PFSK-1 (cell line): ENCODE measurements around the gene SLC24A3.

Experiments used
- FOXP2 ChIP-seq: optimal IDR thresholded peaks from 2 replicates; pipeline ENCODE3; 2011; ENCODE audit warnings: borderline replicate concordance, control low read depth, inconsistent platforms; ENCODE audit not compliant: insufficient read depth; ENCODE audit errors: extremely low read length, extremely low read depth
- POLR2AphosphoS5 ChIP-seq: IDR thresholded peaks from 2 replicates; pipeline ENCODE4 v1.6.1; 2012; ENCODE audit warnings: low read depth, mild to moderate bottlenecking, control low read depth, low read length, moderate library complexity
- SIN3A ChIP-seq: IDR thresholded peaks from 2 replicates; pipeline ENCODE4 v1.6.1; 2012; ENCODE audit warnings: mild to moderate bottlenecking, low read length, moderate library complexity, borderline replicate concordance; ENCODE audit not compliant: insufficient read depth
- TAF1 ChIP-seq: IDR thresholded peaks from 2 replicates; pipeline ENCODE4 v1.6.1; 2012; ENCODE audit warnings: low read length, control low read depth, borderline replicate concordance; ENCODE audit not compliant: insufficient read depth
- TF ChIP-seq, protein P1 (sequence below), 2 experiments: IDR thresholded peaks; 2 replicates each; pipeline versions ENCODE4 v1.6.1 to v1.8.0; 2011 to 2012; ENCODE audit warnings: low read depth in 2 of 2, low read length in 2 of 2, control low read depth in 1 of 2, inconsistent platforms in 1 of 2, mild to moderate bottlenecking in 1 of 2, moderate library complexity in 1 of 2; ENCODE audit not compliant: insufficient read depth in 1 of 2

GRCh38 chr20:19482726-19483125, 270.3 kb downstream of the SLC24A3 start:
- no peak for TF ChIP-seq POLR2AphosphoS5
- TF ChIP-seq TAF1 = no peak
- TF ChIP-seq, protein P1, sequence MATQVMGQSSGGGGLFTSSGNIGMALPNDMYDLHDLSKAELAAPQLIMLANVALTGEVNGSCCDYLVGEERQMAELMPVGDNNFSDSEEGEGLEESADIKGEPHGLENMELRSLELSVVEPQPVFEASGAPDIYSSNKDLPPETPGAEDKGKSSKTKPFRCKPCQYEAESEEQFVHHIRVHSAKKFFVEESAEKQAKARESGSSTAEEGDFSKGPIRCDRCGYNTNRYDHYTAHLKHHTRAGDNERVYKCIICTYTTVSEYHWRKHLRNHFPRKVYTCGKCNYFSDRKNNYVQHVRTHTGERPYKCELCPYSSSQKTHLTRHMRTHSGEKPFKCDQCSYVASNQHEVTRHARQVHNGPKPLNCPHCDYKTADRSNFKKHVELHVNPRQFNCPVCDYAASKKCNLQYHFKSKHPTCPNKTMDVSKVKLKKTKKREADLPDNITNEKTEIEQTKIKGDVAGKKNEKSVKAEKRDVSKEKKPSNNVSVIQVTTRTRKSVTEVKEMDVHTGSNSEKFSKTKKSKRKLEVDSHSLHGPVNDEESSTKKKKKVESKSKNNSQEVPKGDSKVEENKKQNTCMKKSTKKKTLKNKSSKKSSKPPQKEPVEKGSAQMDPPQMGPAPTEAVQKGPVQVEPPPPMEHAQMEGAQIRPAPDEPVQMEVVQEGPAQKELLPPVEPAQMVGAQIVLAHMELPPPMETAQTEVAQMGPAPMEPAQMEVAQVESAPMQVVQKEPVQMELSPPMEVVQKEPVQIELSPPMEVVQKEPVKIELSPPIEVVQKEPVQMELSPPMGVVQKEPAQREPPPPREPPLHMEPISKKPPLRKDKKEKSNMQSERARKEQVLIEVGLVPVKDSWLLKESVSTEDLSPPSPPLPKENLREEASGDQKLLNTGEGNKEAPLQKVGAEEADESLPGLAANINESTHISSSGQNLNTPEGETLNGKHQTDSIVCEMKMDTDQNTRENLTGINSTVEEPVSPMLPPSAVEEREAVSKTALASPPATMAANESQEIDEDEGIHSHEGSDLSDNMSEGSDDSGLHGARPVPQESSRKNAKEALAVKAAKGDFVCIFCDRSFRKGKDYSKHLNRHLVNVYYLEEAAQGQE (IDR thresholded peaks at IDR 0.05; ENCODE audit: insufficient read depth in 1 of 2, low read depth in 2 of 2, low read length in 2 of 2) = no peak
- no peak for TF ChIP-seq SIN3A
- TF ChIP-seq FOXP2 = no peak
